ENCODE results near the gene CFL2.
A peak's percentile ranks its signal among the peaks of the same experiment; 100 is the strongest.
"Not testable (repeated sequence)": the region's sequence is repeated elsewhere in the genome, so short reads cannot be mapped to it uniquely, and the experiment has no call there.

Gene CFL2

GRCh38 chr14:34711796-34712712 is 2.3 kb downstream of the CFL2 start:
- DNase-seq: peak; percentile 55

- peak; percentile 97 for DNase-seq
Measured at GRCh38 chr14:34711169-34711568, 3.2 kb downstream of the CFL2 start.

DNA sequence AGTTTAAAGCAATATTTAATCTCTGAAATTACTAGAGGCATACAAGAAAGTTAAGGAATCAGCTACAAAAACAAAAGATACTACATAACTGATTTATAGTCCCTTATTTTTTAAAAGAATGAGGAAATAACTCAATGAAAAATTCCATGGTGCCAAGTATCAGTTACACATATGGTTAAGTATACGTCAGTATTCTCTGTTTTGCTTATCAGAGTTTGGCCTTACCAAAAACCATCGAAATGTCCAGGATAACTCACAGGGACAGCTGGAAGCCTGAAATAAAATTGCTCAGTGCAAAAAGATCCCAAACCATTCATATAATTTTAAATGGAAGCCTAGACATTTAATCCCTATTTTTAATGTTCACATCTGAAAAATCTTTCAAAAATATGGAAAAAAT is 3.6 kb downstream of the CFL2 start:
- DNase-seq: peak; percentile 67

DNA sequence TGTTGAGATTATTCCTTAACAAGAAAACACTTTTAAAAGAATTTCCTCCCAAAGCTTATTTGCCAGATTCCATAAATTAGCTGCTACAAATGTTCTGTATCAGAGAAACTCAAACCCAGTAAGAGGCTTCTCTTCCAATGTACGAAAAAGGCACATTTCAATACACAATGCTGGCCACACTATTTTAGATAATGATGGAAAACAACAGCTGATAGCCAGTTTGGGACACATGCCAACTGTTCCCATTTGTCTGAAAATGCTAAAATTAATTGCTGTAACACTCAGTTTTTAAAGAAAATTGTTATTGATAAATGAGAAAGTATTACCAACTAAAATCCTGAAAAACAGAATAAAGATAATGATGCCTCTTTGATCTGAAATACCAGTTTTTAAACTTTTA is 4.4 kb downstream of the CFL2 start:
- no peak for DNase-seq

GRCh38 chr14:34707722-34708121 is 6.7 kb downstream of the CFL2 start:
- no peak for DNase-seq

DNA sequence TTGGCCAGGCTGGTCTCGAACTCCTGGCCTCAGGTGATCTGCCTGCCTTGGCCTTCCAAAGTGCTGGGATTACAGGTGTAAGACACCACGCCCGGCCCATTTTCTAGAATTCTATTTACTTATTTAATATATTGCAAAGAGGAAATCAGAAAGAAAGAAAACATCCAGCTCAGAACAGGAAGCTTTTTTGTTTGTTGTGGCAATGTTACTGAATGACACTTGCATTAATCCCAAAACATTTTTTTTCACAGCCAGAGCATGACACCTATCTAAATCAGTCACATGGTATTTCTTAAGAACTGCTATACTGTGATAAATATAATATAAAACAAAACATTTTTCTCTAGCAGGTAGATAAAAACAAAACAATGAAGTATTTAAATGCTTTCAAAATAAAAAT is 12.6 kb downstream of the CFL2 start:
- DNase-seq: no peak

DNA sequence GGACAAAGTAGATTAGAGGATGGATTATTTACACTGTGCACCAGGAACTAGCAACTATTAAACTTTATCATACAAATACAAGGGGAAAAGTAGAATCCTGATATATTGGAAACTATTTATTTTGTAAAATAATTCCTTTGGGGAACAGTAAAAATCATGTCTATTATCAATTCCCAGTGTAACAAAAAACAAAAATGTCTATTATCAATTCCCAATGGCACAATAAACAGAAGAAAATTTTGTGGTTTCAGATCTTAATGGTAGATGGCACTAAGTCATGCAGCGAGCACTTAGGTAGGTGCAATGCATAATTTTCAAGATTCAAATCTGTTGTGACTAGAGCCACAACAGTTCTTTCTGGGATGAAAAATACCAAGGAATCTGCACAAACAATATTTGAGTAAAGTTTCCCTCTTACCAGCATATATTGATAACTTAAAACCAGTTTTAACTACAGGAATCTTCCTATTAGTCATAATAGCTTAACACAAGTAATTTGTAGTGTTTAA is 13.7 kb downstream of the CFL2 start:
- no peak for DNase-seq

GRCh38 chr14:34699873-34700621 is 14.3 kb downstream of the CFL2 start:
- peak; percentile 85 for DNase-seq

GRCh38 chr14:34694216-34694615 is 20.2 kb downstream of the CFL2 start:
- DNase-seq: not testable (repeated sequence)

GRCh38 chr14:34693228-34693939 is 21.0 kb downstream of the CFL2 start:
- no peak for DNase-seq

DNA sequence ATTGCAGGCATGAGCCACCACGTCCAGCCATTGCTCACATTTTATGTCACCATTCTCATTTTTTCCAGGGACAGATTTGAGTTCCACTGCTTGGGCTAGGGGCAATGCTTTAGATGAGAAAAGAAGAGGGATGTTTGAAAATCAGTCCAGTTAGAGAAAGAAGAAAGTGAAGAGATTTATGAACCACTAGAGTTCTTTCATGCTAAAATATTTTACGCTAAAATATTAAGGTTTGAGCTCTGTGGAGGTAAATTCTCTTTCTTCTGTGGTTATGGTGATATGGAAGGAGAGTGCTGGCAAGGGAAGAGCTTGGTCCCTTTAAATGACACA is 21.5 kb downstream of the CFL2 start:
- no peak for DNase-seq

- peak; percentile 27 for DNase-seq
Measured at GRCh38 chr14:34692348-34692747, 22.0 kb downstream of the CFL2 start.

DNA sequence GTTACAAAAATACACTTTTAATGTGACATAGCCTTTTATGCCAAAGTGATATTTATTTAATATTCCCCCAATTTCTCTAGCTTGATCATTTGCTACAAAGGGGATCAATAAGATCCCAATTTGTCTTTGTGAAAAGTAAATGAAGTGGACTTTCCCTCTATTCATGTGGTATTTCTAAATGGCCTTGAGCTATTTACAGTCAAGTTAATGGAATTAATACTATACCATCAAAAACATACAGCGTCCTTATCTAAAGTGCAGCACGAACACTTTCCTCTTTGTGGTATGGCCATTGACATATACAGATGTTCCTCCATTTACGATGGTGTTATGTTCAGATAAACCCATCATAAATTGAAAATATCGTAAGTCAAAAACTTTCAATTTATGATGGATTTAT is 23.2 kb downstream of the CFL2 start:
- DNase-seq: no peak

- DNase-seq: no peak
Measured at GRCh38 chr14:34688470-34689206, 25.8 kb downstream of the CFL2 start.

GRCh38 chr14:34685819-34686428 is 28.5 kb downstream of the CFL2 start:
- no peak for DNase-seq

GRCh38 chr14:34684578-34684977 is 29.8 kb downstream of the CFL2 start:
- DNase-seq: peak; percentile 16

GRCh38 chr14:34682787-34683321 is 31.5 kb downstream of the CFL2 start:
- peak; percentile 61 for DNase-seq

DNA sequence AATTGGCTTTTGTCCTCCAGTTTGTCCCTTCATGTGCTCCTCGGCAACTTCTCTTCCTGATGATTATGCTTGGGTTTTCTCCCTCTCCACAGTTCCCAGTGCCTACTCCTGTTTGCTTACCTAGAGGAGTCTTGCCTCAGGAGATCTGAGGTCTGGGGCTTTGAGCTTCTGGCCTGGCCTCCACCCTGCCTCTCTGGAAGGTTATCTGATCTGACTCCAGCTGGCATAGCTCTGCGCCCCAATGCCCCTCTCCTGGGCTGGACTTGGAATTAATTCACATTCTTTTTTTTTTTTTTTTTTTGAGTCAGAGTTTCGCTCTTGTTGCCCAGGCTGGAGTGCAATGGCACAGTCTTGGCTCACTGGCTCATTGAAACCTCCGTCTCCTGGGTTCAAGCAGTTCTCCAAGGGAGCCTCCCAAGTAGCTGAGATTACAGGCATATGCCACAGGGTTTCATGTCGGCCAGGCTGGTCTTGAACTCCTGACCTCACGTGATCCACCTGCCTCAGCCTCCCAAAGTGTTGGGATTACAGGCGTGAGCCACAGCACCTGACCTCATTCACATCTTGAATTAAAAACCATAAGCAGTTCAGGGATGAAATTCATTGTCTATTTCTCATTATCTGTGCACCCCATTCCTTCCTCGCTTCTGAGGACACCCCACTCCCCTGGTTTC is 33.5 kb downstream of the CFL2 start:
- no peak for DNase-seq

DNA sequence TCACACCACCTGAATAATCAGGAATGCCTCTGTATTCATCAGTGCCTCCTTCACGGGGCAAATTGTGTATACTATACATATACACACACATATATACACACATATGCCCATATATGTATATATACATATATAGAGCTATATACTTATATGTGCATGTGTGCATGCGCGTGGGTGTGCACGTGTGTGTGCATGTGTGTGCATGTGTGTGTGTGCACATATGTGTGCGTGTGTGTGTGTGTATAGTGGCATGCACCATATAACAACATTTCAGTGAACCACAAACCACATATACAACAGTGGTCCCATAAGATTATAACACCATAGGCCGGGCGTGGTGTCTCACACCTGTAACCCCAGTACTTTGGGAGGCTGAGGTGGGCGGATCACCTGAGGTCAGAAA is 35.7 kb downstream of the CFL2 start:
- DNase-seq: no peak

GRCh38 chr14:34678306-34678705 is 36.1 kb downstream of the CFL2 start:
- DNase-seq: peak; percentile 57

Data from fibroblast of skin of scalp (primary cell).